ENCODE data around the gene CFAP161.

CFAP161 gene

DNA sequence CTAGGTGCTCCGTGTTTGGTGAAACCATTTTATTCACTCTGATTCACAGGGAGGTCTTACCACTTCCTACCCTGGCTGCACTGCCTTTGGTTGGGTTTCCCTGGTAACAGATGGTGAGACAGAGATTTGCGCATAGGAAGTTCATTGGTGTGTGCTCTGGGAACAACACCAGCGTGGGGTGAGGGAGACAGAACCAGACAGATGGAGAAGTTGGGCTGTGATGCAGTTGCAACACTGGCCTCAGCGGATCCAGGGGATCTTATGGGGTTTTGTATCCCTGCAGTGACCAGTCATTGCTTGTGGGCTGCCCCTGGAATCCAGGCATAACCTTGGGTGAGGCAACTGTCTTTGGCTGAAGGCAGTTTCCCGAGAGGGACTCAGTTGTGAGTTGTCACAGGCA, 50.1 kb downstream of the CFAP161 start:
- DNase-seq (ENCODE audit: low spot score), result no peak

DNA sequence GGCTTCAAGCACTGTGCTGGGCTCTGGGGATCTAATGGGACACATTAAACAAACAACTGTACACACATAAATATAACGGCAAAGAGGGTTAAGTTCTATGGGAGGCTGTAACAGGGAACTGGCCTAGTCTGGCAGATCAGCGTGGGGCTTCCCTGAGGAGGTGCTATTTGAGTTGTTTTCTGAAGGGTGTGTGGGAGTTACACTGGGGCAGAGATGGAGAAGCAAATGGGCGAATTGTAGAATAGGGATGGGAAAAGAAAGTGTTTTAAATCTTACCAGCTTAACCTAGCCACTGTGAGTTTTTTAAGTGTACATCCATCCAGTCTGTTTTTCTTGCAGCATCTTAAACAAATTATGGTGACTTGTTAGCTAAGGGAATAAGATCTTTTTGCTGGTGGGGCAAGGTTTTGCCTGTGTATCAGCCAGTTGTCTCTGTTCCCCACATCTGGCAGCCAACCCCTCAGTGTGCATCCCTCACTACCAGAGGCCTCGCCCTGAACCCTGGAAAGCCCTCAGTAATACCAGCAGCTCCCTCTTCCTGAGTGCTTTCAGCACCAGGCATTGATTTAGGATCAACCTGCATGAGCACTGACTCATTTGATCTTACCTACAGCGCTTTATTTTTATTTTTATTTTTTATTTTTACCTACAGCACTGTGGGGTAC, 51.7 kb downstream of the CFAP161 start:
- DNase-seq (ENCODE audit: low spot score), result no peak

DNA sequence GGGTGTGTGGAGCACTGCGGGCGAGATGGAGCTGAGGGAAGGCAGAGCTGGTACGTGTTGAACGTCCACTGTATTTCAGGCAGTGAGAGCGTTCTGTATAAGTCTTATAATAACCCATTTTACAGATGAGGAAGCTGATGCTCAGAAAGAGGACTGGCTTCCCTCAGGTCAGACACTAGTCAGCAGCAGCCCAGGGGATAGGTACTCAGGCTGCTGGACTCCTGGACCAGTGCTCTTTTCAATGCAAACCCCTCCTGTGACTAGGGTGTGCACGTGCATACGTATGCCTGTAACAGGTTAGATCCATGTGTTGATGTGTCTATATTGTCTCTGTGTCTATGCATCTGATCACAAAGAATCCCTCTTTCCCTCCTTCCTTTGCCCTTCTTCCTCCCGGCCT, 54.3 kb downstream of the CFAP161 start:
- DNase-seq (ENCODE audit: low spot score), result no peak

DNA sequence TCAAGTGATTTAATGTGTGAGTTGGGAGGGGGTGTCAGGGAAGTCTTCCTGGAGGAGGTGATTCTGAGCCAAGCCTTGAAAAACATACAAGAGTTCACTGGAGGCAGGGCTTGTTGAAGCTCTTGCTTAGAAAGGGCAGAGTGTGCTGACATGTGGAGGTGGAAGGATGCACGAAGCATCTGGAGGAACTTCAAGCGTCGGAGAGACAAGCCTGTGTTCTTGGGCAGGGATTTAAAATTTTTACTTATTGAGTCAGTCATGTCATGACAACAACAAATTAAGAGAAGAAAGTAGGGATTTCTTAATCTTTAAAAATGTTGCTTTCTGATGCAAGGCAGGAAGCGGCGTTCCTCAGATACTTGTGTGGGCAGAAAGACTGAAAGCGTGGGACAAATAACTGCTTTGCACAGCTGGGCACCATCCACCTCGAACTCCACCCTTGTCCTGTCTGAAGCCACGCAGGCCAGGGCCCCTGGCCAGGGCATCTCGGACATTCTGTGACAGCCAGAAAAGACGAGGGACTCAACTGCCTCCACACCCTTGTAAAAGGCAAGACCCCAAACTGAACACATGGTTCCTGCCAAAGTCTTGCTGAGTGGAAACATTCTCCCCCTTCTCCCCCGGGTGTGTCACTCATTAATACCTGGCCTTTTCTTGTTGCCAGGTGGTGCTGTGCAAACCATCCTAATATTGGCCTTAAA, 55.7 kb downstream of the CFAP161 start:
- DNase-seq (ENCODE audit: low spot score), result no peak

DNA sequence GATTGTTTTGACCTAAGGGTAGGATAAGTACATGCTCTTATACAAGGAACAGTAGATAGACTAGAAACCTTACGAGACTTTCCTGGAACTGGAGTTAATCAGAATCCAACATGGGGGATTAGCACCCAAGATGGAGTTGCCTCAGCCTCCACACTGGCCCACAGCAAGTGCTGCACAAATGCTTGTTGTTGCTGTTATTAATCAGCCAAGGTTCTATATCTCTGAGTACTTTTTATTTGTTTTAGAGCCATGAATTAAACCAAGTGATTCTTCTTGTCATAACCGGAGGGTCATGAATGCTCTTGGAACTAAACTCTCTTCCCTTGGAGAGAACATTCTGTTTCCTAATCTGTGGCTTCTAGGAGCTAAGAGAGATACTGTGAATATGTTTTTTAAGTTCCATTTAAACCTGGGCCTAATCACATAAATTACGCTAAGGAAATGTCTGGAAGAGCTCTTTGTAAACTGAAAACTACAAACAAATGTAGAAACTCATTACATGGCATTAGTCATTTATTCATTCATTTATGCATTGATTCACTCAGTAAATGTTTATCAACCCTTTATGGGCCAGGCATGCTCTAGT, 56.9 kb downstream of the CFAP161 start:
- no peak for DNase-seq (ENCODE audit: low spot score)

DNA sequence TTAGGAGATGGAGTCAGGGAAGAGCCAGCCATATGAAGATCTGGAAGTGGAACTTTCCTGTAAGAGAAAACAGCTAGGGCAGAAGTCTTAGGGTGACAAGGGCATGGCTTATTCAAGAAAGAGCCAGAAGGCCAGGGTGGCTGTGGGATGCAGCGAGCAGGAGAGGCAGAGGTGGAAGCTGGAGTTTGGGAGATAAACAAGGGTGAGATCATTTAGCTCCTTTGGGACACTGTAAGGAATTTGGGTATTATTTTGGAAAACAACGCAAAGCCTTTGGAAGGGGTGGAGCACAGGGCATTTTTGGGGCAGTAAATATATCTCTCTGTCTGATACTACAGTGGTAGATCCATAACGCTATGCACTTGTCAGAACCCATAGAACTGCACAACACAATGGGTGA, 57.6 kb downstream of the CFAP161 start:
- no peak for DNase-seq (ENCODE audit: low spot score)

DNA sequence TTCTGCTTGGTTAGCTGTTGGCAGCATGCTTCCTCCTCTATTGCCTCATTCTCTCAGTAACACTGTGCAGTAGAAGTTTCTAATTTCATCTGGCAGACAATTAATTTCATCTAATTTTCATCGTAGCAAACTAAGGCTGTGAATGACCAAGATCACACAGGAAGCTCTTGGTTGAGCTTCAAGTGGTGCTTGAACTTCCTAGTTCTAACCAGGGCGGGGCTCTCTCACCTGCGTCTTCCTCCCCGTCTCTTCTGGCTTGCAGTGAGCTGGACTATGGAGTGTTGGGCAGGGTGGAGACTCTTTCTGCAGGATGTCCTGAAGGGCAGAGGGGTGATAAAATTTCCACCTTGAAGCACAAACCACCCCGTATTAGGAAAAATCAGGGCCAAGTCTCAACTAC, 60.7 kb downstream of the CFAP161 start:
- DNase-seq (ENCODE audit: low spot score), result no peak

DNA sequence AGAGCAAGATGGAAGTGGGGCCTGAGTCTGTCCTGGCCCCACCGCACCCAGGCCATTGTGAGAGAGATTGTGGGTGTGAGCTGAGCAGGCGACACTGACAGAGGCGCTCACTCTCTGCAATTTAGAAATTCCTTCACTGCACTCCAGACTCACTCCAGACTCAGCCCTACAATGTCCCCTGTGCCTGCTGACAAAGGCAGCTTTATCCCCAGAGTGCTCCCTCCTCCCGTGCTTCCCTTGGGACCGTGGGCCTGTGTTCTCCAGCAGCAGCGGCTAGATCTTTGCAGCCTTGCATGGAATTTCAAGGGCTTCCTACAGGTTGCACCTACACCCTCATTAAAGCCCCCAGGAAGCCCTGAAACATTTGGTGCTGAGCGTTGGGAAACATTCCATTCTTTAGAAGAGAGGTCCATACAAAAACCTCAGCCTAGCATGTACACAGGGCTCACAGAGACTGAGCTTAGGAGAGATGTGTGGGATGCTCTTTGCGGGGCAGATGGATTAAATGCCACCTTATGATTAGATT, 61.3 kb downstream of the CFAP161 start:
- no peak for DNase-seq (ENCODE audit: low spot score)

DNA sequence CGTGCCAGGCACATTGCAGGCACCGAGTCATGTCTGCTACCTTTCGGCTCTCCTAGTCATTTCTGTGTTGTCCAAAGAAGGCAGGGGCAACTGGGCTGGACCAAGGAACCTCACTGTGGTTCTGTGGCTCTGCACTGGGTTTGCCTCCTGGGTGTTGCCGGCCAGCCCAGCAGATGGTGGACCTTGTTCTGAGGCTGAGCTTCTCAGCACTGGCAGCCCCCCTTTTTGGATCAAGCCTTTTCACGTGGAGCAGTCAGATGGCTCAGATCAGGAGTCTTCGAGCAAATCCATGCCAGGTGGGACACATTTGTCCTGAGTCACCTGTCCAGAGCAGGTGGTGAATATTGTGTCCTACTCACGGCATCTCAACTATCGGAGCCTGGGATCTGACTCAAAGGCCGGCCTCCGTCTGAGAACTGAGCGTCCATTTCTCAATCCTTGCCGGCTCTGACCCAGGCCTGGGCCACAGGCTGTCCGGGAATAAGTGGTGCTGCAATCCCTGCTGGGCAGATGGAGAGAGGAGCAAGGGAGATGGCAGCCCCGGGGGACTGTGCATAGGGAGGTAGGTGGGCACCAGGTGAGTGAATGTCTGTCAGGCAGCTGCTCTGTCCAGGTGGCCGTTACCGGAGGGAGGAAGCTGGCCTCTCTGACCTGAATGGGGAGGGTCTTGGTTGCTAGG, 62.6 kb downstream of the CFAP161 start, which contains the start of gene IL16:
Gene IL16 (plus strand): TSS at position 304 of the 679 bp plus-strand sequence. CDS start 28,521 bp downstream, outside the sequence.
- no peak for DNase-seq (ENCODE audit: low spot score)

DNA sequence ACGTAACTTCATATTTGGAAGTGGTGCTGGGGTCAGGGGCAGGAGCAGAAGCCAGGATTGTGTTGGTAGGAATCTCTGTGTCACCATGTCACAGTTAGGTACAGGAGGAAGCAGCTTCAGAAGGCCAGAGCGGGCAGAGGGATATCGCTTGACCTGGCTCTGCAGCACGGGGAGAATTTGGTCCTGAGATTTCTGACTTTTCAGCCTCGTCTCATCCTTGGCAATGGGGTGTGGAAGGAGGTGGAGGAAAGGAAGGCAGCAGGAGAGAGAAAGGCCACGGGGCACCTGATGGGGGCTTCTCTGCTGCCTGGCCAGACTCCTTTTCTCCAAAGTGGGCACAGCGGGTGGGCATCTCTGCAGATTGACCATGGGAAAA, 63.2 kb downstream of the CFAP161 start:
- DNase-seq (ENCODE audit: low spot score), result no peak

DNA sequence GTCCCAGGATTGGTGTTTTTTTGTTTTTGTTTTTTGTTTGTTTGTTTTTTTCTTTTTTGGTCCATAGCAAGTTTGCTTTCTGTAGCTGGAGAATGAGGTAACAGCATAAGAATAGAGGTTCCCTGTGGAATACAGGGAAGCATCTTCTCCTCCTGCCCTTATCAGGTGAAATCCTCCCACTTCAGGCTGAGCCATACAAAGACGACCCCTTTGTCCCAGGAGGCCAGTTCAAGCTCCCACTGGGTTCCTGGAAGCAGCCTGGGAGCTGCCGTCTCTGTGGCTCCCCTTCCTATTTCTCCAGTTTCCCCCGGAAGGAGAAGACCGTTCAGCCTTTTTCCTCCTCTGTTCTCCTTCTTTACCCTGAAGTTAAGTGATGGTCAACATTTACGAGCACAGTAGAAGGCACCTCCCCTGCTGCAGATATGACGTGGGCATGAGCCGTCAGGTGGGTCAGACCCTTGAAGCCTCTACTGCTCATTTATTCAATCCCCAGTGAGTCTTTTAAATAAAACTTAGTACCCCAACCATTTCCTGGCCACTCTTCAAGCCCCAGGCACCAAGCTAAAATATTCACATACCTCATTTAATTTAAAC, 63.7 kb downstream of the CFAP161 start:
- DNase-seq (ENCODE audit: low spot score), result no peak
